GM12873 (cell line): Measurements from ENCODE around the gene UBL3.

ENCODE experiments used
- CTCF ChIP-seq: IDR thresholded peaks from 2 replicates; pipeline ENCODE4 v1.5.1; 2012; ENCODE audit warnings: low read depth, mild to moderate bottlenecking, moderate library complexity, low read length, control low read depth; ENCODE audit not compliant: insufficient read depth; ENCODE audit errors: missing control alignments

The UBL3 gene

GRCh38 chr13:29849071-29849631, 1.3 kb downstream of the UBL3 start:
- TF ChIP-seq CTCF: no peak

GRCh38 chr13:29847501-29847983, 2.9 kb downstream of the UBL3 start:
- TF ChIP-seq CTCF: no peak

GRCh38 chr13:29846475-29847256, 3.8 kb downstream of the UBL3 start:
- no peak for TF ChIP-seq CTCF

- TF ChIP-seq CTCF: peak; percentile 15
Observed at GRCh38 chr13:29845440-29846056, 4.9 kb downstream of the UBL3 start.

- no peak for TF ChIP-seq CTCF
Observed at GRCh38 chr13:29844441-29844840, 6.0 kb downstream of the UBL3 start.

- no peak for TF ChIP-seq CTCF
Observed at GRCh38 chr13:29840585-29840984, 9.8 kb downstream of the UBL3 start.

- no peak for TF ChIP-seq CTCF
Observed at GRCh38 chr13:29835280-29836061, 14.9 kb downstream of the UBL3 start.
